Measurements from ENCODE around the gene SIGLECL1.

Gene SIGLECL1

GRCh38 chr19:51259348-51260245 is 8.7 kb downstream of the SIGLECL1 start:
- H3K4me3 ChIP-seq (replicated peaks; ENCODE audit: low read depth, low read length) = no peak overlapping the region
- peak; percentile 43 for DNase-seq (ENCODE audit: low read depth)
- TF ChIP-seq, protein P1, sequence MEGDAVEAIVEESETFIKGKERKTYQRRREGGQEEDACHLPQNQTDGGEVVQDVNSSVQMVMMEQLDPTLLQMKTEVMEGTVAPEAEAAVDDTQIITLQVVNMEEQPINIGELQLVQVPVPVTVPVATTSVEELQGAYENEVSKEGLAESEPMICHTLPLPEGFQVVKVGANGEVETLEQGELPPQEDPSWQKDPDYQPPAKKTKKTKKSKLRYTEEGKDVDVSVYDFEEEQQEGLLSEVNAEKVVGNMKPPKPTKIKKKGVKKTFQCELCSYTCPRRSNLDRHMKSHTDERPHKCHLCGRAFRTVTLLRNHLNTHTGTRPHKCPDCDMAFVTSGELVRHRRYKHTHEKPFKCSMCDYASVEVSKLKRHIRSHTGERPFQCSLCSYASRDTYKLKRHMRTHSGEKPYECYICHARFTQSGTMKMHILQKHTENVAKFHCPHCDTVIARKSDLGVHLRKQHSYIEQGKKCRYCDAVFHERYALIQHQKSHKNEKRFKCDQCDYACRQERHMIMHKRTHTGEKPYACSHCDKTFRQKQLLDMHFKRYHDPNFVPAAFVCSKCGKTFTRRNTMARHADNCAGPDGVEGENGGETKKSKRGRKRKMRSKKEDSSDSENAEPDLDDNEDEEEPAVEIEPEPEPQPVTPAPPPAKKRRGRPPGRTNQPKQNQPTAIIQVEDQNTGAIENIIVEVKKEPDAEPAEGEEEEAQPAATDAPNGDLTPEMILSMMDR (IDR thresholded peaks at IDR 0.05; ENCODE audit: low read length, missing control alignments) = peak; percentile 89

DNA sequence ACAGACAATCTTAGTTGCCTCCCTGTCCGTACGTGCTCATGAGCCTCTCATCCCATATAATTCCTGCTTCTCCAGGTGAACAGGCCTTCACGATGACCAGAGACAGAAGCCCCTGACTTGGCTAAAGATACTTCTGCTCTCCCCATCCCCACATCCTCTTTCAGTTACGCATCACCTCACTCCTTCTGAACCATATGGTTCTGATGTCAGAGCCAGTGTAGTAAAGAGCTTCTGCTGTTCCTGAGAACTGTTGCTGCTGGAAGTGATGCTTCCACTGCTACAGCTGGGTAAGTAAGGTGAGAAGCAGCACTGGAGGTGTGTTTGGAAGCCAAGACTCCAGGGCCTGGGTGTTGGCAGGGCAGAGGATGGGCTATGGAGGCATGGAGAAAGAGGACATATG is 12.9 kb downstream of the SIGLECL1 start:
- no peak overlapping the region for H3K4me3 ChIP-seq (replicated peaks; ENCODE audit: low read depth, low read length)
- TF ChIP-seq, protein P1 (IDR thresholded peaks at IDR 0.05; ENCODE audit: low read length, missing control alignments) = no peak
- no peak for DNase-seq (ENCODE audit: low read depth)

- H3K4me3 ChIP-seq (replicated peaks; ENCODE audit: low read depth, low read length) = no peak overlapping the region
- DNase-seq (ENCODE audit: low read depth) = no peak
- TF ChIP-seq, protein P1 (IDR thresholded peaks at IDR 0.05; ENCODE audit: low read length, missing control alignments) = no peak
These were observed 20.2 kb downstream of the SIGLECL1 start for GRCh38 chr19:51271067-51271466.

- DNase-seq (ENCODE audit: low read depth) = no peak
- no peak overlapping the region for H3K4me3 ChIP-seq (replicated peaks; ENCODE audit: low read depth, low read length)
- TF ChIP-seq, protein P1 (IDR thresholded peaks at IDR 0.05; ENCODE audit: low read length, missing control alignments) = no peak
These were observed 21.4 kb downstream of the SIGLECL1 start for GRCh38 chr19:51272183-51272810.

GRCh38 chr19:51274049-51274770 is 23.3 kb downstream of the SIGLECL1 start:
- H3K4me3 ChIP-seq (replicated peaks; ENCODE audit: low read depth, low read length) = no peak overlapping the region
- no peak for DNase-seq (ENCODE audit: low read depth)
- TF ChIP-seq, protein P1 (IDR thresholded peaks at IDR 0.05; ENCODE audit: low read length, missing control alignments) = no peak

- TF ChIP-seq, protein P1 (IDR thresholded peaks at IDR 0.05; ENCODE audit: low read length, missing control alignments) = no peak
- no peak for DNase-seq (ENCODE audit: low read depth)
- H3K4me3 ChIP-seq (replicated peaks; ENCODE audit: low read depth, low read length) = no peak overlapping the region
These were observed 26.2 kb downstream of the SIGLECL1 start for GRCh38 chr19:51277112-51277511.

All from fibroblast of pulmonary artery (primary cell).